ENCODE measurements around the gene XCR1.

GRCh38 chr3:46019707-46020106 lies 7.6 kb downstream of the XCR1 start:
- TF ChIP-seq CTCF (IDR thresholded peaks at IDR 0.05 in 8 of 11, conservative IDR thresholded peaks at IDR 0.05 in 3 of 11) (no peak), POLR2A (IDR thresholded peaks at IDR 0.05) (no peak), POLR2AphosphoS5 (IDR thresholded peaks at IDR 0.05) (no peak)
